Endothelial cell of umbilical vein (primary cell): ENCODE data around the gene NUDT14.
A peak's percentile ranks its signal among the peaks of the same experiment; 100 is the strongest.

Experiments
- CTCF ChIP-seq, 2 donors: IDR thresholded peaks; 1 replicate in 1 of 2; 2 replicates in 1 of 2; pipeline ENCODE4 v1.5.1; 2011; ENCODE audit warnings: low read length in 2 of 2, mild to moderate bottlenecking in 2 of 2, moderate library complexity in 2 of 2, control low read depth in 1 of 2, inconsistent platforms in 1 of 2, low read depth in 1 of 2; ENCODE audit not compliant: insufficient read depth in 1 of 2; ENCODE audit errors: extremely low read depth in 1 of 2
- EZH2 ChIP-seq: IDR thresholded peaks from 2 replicates; pipeline ENCODE4 v1.6.1; 2012; ENCODE audit warnings: borderline replicate concordance, low read depth, mild to moderate bottlenecking, moderate library complexity, low read length, inconsistent platforms; ENCODE audit not compliant: severe bottlenecking
- GATA2 ChIP-seq: IDR thresholded peaks from 2 replicates; pipeline ENCODE4 v1.7.0; 2011; ENCODE audit warnings: low read depth, mild to moderate bottlenecking, moderate library complexity, mixed read lengths, low read length; ENCODE audit not compliant: insufficient read length, insufficient read depth
- MAX ChIP-seq: IDR thresholded peaks from 2 replicates; pipeline ENCODE4 v1.6.1; 2011; ENCODE audit not compliant: insufficient read depth, insufficient read length
- POLR2A ChIP-seq: IDR thresholded peaks from 2 replicates; pipeline ENCODE4 v1.6.1; 2012; ENCODE audit warnings: low read depth, mild to moderate bottlenecking, control low read depth, low read length
- POLR2AphosphoS5 ChIP-seq: IDR thresholded peaks from 2 replicates; pipeline ENCODE4 v1.6.1; 2012; ENCODE audit warnings: low read depth, mild to moderate bottlenecking, control low read depth, low read length, moderate library complexity; ENCODE audit not compliant: insufficient read depth

GRCh38 chr14:105199093-105199492, 18.0 kb upstream of the NUDT14 start:
- TF ChIP-seq POLR2A = peak; percentile 27
- no peak for TF ChIP-seq EZH2
- no peak for TF ChIP-seq CTCF (IDR thresholded peaks at IDR 0.05; ENCODE audit: extremely low read depth in 1 of 2, insufficient read depth in 1 of 2, low read depth in 1 of 2, low read length in 2 of 2)
- no peak for TF ChIP-seq GATA2
- no peak for TF ChIP-seq MAX
- TF ChIP-seq POLR2AphosphoS5 = peak; percentile 82
